ENCODE results near the gene CD6. TPM values are rescaled to one million over a fixed set of nuclear protein-coding genes. Genes with fewer than 3 reads are reported as not detected.

CD6 gene
- total and polyA plus RNA-seq, 2 experiments from 2014 or later: 0.03 TPM; not detected in 1

DNA sequence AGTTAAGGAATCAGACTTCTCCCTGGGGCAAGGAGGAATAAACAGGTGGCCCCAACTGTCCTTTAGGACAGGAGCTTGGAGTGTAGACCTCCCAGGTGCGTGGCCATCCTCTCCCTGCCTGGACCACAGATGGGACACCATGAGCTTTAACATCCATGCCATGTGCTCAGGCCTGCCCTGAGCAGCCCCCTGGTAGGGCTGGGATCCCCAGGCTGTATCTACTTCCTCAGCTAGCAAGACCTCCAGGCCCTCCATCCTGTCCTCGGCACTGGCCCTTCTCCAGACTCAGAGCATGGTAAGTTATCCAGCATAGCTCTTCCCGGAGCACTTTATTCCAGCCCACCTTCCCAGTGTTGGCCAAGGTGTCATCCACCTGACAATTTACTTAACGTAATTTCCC, 5.7 kb downstream of the CD6 start:
- no peaks in the 10 kb centered on the region for H3K9me2 ChIP-seq (replicated peaks; ENCODE audit: insufficient read depth)
- no peak overlapping the region for H3K4me2 ChIP-seq
- no peak for DNase-seq (ENCODE audit: low spot score)
- H3K9me3 ChIP-seq (ENCODE audit: low read depth): no peaks in the 10 kb centered on the region
- H2AFZ ChIP-seq: no peak overlapping the region
- no peak for TF ChIP-seq EZH2 (IDR thresholded peaks at IDR 0.05; ENCODE audit: borderline replicate concordance)
- no peak overlapping the region for H3K27ac ChIP-seq
- H3K4me3 ChIP-seq: no peak overlapping the region
- 95% methylated on average over 4 of the region's 4 CpGs for WGBS (ENCODE audit: low lambda C conversion rate, missing lambda C conversion rate)
- no peaks in the 10 kb centered on the region for H3K4me1 ChIP-seq (ENCODE audit: insufficient read depth)
- no peaks in the 10 kb centered on the region for H3K79me2 ChIP-seq
- H4K20me1 ChIP-seq (ENCODE audit: insufficient read depth, poor library complexity, severe bottlenecking): no peaks in the 10 kb centered on the region
- H3K27me3 ChIP-seq: no peaks in the 10 kb centered on the region
- H3K36me3 ChIP-seq (replicated peaks; ENCODE audit: insufficient read depth, low read depth): no peaks in the 10 kb centered on the region

DNA sequence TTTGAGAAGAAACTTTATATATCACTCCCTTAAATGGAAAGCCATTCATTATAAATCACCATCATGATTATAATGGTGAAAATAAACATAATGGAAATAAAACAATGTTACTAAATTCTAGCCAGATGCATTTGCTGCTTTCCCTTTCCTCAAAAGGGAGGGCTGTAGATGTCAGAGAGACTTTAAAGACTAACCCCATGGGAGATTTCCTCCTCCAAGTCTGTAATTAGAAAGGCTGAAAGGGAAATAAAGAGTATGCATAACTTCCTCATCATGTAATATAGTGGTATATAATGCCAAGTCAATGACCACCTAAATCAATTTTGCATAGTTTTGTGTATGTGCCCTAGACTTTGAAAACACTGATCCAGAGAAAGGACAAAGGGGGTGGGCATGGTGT, 6.4 kb downstream of the CD6 start:
- TF ChIP-seq EZH2 (IDR thresholded peaks at IDR 0.05; ENCODE audit: borderline replicate concordance) (no peak), EZH2phosphoT487 (IDR thresholded peaks at IDR 0.05; ENCODE audit: low read depth, severe bottlenecking, unreplicated experiment) (no peak)
- TF ChIP-seq, protein P1, sequence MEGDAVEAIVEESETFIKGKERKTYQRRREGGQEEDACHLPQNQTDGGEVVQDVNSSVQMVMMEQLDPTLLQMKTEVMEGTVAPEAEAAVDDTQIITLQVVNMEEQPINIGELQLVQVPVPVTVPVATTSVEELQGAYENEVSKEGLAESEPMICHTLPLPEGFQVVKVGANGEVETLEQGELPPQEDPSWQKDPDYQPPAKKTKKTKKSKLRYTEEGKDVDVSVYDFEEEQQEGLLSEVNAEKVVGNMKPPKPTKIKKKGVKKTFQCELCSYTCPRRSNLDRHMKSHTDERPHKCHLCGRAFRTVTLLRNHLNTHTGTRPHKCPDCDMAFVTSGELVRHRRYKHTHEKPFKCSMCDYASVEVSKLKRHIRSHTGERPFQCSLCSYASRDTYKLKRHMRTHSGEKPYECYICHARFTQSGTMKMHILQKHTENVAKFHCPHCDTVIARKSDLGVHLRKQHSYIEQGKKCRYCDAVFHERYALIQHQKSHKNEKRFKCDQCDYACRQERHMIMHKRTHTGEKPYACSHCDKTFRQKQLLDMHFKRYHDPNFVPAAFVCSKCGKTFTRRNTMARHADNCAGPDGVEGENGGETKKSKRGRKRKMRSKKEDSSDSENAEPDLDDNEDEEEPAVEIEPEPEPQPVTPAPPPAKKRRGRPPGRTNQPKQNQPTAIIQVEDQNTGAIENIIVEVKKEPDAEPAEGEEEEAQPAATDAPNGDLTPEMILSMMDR (IDR thresholded peaks at IDR 0.05; ENCODE audit: poor library complexity): no peak
- H3K4me2 ChIP-seq: no peak overlapping the region
- no peaks in the 10 kb centered on the region for H3K4me1 ChIP-seq (ENCODE audit: insufficient read depth)
- H3K27me3 ChIP-seq: no peaks in the 10 kb centered on the region
- no peak overlapping the region for H2AFZ ChIP-seq
- no peaks in the 10 kb centered on the region for H3K9me3 ChIP-seq (ENCODE audit: low read depth)
- H3K36me3 ChIP-seq (replicated peaks; ENCODE audit: insufficient read depth, low read depth): no peaks in the 10 kb centered on the region
- H3K27ac ChIP-seq: no peak overlapping the region
- no peak overlapping the region for H3K4me3 ChIP-seq
- H3K9me2 ChIP-seq (replicated peaks; ENCODE audit: insufficient read depth): no peaks in the 10 kb centered on the region
- no peak for DNase-seq (ENCODE audit: low spot score)
- H3K79me2 ChIP-seq: no peaks in the 10 kb centered on the region
- H4K20me1 ChIP-seq (ENCODE audit: insufficient read depth, poor library complexity, severe bottlenecking): no peaks in the 10 kb centered on the region

DNA sequence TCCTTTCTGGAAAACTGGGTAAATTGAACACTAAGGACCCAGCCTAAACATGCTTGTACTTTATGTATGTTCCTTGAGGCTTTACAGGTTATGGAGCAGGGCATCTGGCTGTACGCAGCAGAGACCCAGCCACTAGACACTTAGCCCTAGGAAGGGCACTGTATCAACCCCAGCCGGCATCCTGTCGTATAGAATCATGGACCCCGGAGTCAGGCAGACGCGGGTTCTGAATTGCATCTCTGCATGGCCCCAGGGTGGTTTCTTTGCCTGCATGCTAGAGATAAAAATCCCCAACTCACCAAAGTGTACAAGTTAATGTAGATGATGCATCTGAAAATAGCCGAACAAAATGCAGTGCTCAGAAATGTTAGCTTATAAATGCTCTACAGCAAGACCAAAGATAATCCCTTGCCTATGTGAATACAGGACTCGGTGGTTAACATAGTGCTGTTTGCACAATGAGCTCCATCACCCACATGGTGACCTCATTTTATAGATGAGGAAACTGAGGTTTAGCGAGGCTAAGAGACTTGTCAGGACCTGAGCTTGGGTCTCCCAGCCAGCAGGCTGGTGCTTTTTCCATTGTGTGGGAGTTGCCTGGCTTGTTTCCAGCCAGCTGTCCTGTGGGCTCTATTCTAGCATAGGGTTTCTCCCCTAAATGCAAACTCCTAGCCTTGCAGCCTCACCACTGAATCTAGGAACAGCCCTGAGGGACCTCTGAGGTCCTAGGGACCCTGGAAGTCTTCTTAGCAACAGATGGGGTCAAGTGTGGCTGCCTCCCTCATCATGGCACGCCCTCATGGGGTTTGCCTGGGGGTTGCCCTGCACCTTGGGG, 7.3 kb downstream of the CD6 start:
- whole genome bisulfite sequencing (ENCODE audit: low lambda C conversion rate, missing lambda C conversion rate): 87% methylated on average over 10 of the region's 10 CpGs
- Histone ChIP-seq H3K4me2 (no peak overlapping the region), H4K20me1 (ENCODE audit: insufficient read depth, poor library complexity, severe bottlenecking) (no peaks in the 10 kb centered on the region), H3K9me3 (ENCODE audit: low read depth) (no peaks in the 10 kb centered on the region), H3K36me3 (replicated peaks; ENCODE audit: insufficient read depth, low read depth) (no peaks in the 10 kb centered on the region), H3K79me2 (no peaks in the 10 kb centered on the region), H3K4me1 (ENCODE audit: insufficient read depth) (no peaks in the 10 kb centered on the region), H3K27ac (no peak overlapping the region), H2AFZ (no peak overlapping the region), H3K4me3 (no peak overlapping the region), H3K27me3 (no peaks in the 10 kb centered on the region), H3K9me2 (replicated peaks; ENCODE audit: insufficient read depth) (no peaks in the 10 kb centered on the region)
- TF ChIP-seq, protein P1 (IDR thresholded peaks at IDR 0.05; ENCODE audit: poor library complexity): no peak
- TF ChIP-seq EZH2phosphoT487 (IDR thresholded peaks at IDR 0.05; ENCODE audit: low read depth, severe bottlenecking, unreplicated experiment) (no peak), EZH2 (IDR thresholded peaks at IDR 0.05; ENCODE audit: borderline replicate concordance) (no peak)
- DNase-seq (ENCODE audit: low spot score): no peak

DNA sequence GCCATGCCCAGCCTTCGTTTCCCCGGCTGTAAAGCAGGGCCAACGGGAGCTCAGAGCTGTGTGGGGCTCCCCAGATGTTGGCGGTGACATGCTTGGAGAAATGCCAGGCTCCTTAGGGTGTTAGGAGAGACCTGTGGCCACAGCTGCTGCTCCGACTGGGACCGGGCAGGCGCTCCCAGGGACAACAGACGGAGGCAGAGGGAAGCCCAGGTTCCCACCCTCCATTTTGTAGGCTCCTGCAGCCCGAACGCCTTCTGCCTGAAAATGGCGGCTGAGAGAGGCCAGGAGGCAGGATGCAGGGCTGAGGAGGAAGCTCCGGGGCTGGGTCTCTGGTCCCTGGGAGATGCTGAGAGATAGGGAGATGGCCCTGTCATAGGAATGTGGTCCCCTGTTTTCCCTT, 10.0 kb downstream of the CD6 start:
- Histone ChIP-seq H3K27me3 (no peaks in the 10 kb centered on the region), H3K9me3 (ENCODE audit: low read depth) (no peaks in the 10 kb centered on the region), H3K9me2 (replicated peaks; ENCODE audit: insufficient read depth) (no peaks in the 10 kb centered on the region), H3K79me2 (no peaks in the 10 kb centered on the region), H4K20me1 (ENCODE audit: insufficient read depth, poor library complexity, severe bottlenecking) (no peaks in the 10 kb centered on the region), H3K4me2 (no peak overlapping the region), H3K27ac (no peak overlapping the region), H3K4me3 (no peak overlapping the region), H3K4me1 (ENCODE audit: insufficient read depth) (no peaks in the 10 kb centered on the region), H2AFZ (no peak overlapping the region), H3K36me3 (replicated peaks; ENCODE audit: insufficient read depth, low read depth) (no peaks in the 10 kb centered on the region)
- TF ChIP-seq EZH2 (IDR thresholded peaks at IDR 0.05; ENCODE audit: borderline replicate concordance) (no peak), EZH2phosphoT487 (IDR thresholded peaks at IDR 0.05; ENCODE audit: low read depth, severe bottlenecking, unreplicated experiment) (no peak)
- TF ChIP-seq, protein P1 (IDR thresholded peaks at IDR 0.05; ENCODE audit: poor library complexity): no peak
- WGBS (ENCODE audit: low lambda C conversion rate, missing lambda C conversion rate): 77% methylated on average over 11 of the region's 12 CpGs
- DNase-seq (ENCODE audit: low spot score): no peak
